HG03159 (cell line): Measurements from ENCODE around the gene PFDN5.
"Not testable (repeated sequence)": the region's sequence is repeated elsewhere in the genome, so short reads cannot be mapped to it uniquely, and the experiment has no call there.

Experiments
- ATAC-seq: cut with Tn5 transposase; IDR thresholded peaks from one replicate; pipeline ENCODE4 v1.9.1; 2021; ENCODE audit warnings: mild to moderate bottlenecking, moderate library complexity; ENCODE audit not compliant: unreplicated experiment

PFDN5 gene

GRCh38 chr12:53286448-53286847 is 8.9 kb upstream of the PFDN5 start:
- no peak for ATAC-seq

- ATAC-seq = no peak
Measured at GRCh38 chr12:53287741-53288216, 7.6 kb upstream of the PFDN5 start.

GRCh38 chr12:53288322-53288721 is 7.0 kb upstream of the PFDN5 start:
- ATAC-seq = no peak

- ATAC-seq = no peak
Measured at GRCh38 chr12:53289891-53290290, 5.5 kb upstream of the PFDN5 start.

GRCh38 chr12:53290661-53291060 is 4.7 kb upstream of the PFDN5 start:
- ATAC-seq = no peak

- no peak for ATAC-seq
Measured at GRCh38 chr12:53292426-53292825, 2.9 kb upstream of the PFDN5 start.

GRCh38 chr12:53295891-53296219 is 513 bp downstream of the PFDN5 start:
- ATAC-seq = no peak

GRCh38 chr12:53297106-53297505 is 1.8 kb downstream of the PFDN5 start:
- ATAC-seq = not testable (repeated sequence)

- ATAC-seq = no peak
Measured at GRCh38 chr12:53298164-53298563, 2.8 kb downstream of the PFDN5 start.

- ATAC-seq = no peak
Measured at GRCh38 chr12:53299101-53299453, 3.7 kb downstream of the PFDN5 start.

GRCh38 chr12:53299454-53300180 is 4.3 kb downstream of the PFDN5 start, which contains the start of gene MYG1:
Gene MYG1 (plus strand): TSS chr12:53299695. CDS start chr12:53299738, 43 bp downstream.
- peak; percentile 60 for ATAC-seq

- no peak for ATAC-seq
Measured at GRCh38 chr12:53300187-53300586, 4.8 kb downstream of the PFDN5 start.

GRCh38 chr12:53302903-53303302 is 7.6 kb downstream of the PFDN5 start:
- no peak for ATAC-seq

GRCh38 chr12:53306826-53307225 is 11.5 kb downstream of the PFDN5 start:
- no peak for ATAC-seq

GRCh38 chr12:53308276-53308675 is 12.9 kb downstream of the PFDN5 start:
- ATAC-seq = no peak

GRCh38 chr12:53313996-53314395 is 18.7 kb downstream of the PFDN5 start:
- no peak for ATAC-seq

- no peak for ATAC-seq
Measured at GRCh38 chr12:53320352-53321195, 25.2 kb downstream of the PFDN5 start.

GRCh38 chr12:53324113-53324778 is 28.9 kb downstream of the PFDN5 start:
- ATAC-seq = peak; percentile 24

GRCh38 chr12:53324779-53325510 is 29.6 kb downstream of the PFDN5 start:
- ATAC-seq = peak; percentile 39

- ATAC-seq = no peak
Measured at GRCh38 chr12:53325511-53326061, 30.2 kb downstream of the PFDN5 start.
